Neural cell (in vitro differentiated cells): Measurements from ENCODE around the gene ZFAND2A.

Source experiments
- EP300 ChIP-seq: fragments of 450-650 bp; conservative IDR thresholded peaks from 2 replicates; pipeline ENCODE4 v1.6.1; 2014; ENCODE audit warnings: antibody characterized with exemption, mild to moderate bottlenecking, moderate library complexity; ENCODE audit not compliant: poor library complexity, severe bottlenecking
- EZH2 ChIP-seq: fragments of 200-600, 300-800 bp; shearing (Covaris generic), sonication (generic); IDR thresholded peaks from 2 replicates; pipeline ENCODE4 v1.6.1; 2014; ENCODE audit warnings: antibody characterized with exemption, low read length, borderline replicate concordance, mild to moderate bottlenecking; ENCODE audit not compliant: insufficient read depth, poor library complexity, severe bottlenecking
- MXI1 ChIP-seq: fragments of 450-650 bp; conservative IDR thresholded peaks from 2 replicates; pipeline ENCODE4 v1.6.1; 2014; ENCODE audit warnings: antibody characterized with exemption, mild to moderate bottlenecking; ENCODE audit not compliant: poor library complexity, severe bottlenecking
- POLR2AphosphoS5 ChIP-seq: IDR thresholded peaks from 2 replicates; pipeline ENCODE4 v1.6.1; 2012
- RAD21 ChIP-seq: fragments of 450-650 bp; conservative IDR thresholded peaks from 2 replicates; pipeline ENCODE4 v1.6.1; 2014; ENCODE audit warnings: antibody characterized with exemption, mild to moderate bottlenecking, moderate library complexity
- SMC3 ChIP-seq: fragments of 450-650 bp; conservative IDR thresholded peaks from 2 replicates; pipeline ENCODE4 v1.6.1; 2014; ENCODE audit warnings: antibody characterized with exemption, mild to moderate bottlenecking, moderate library complexity; ENCODE audit not compliant: poor library complexity
- TAF1 ChIP-seq: IDR thresholded peaks from 2 replicates; pipeline ENCODE4 v1.6.1; 2012; ENCODE audit warnings: low read depth
- TF ChIP-seq, protein P1 (sequence below): fragments of 450-650 bp; IDR thresholded peaks from 2 replicates; pipeline ENCODE4 v1.5.1; 2014; ENCODE audit warnings: antibody characterized with exemption, mild to moderate bottlenecking, moderate library complexity; ENCODE audit not compliant: poor library complexity, severe bottlenecking
- TF ChIP-seq, protein P2 (sequence below): IDR thresholded peaks from 2 replicates; pipeline ENCODE4 v1.6.1; 2012; ENCODE audit warnings: borderline replicate concordance

DNA sequence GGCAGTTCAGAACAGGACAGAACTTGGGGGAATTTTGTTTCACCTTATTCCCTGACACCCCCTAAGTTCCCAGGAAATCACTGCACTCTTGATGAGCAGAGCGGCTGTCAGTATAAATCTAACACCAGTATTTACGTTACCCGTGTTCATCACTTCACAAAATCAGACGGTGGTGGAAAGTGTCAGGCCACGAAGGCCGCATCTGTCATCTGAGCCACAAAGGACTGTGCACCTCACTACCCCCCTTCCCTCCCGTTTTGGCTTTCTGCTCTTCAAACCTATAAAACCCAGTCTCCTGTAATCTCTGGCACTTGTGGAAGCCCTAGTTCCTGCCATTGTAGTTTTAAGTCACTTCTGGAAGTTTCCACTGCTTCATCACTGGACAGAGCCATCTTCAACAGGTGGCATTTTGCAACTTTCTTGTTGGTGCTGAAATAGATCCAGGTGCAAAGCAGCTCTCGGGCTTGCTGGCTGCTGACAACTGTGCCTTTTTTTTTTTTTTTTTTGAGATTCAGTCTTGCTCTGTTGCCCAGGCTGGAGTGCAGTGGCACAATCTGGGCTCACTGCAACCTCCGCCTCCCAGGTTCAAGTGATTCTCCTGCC, 9.5 kb downstream of the ZFAND2A start:
- TF ChIP-seq, protein P1, sequence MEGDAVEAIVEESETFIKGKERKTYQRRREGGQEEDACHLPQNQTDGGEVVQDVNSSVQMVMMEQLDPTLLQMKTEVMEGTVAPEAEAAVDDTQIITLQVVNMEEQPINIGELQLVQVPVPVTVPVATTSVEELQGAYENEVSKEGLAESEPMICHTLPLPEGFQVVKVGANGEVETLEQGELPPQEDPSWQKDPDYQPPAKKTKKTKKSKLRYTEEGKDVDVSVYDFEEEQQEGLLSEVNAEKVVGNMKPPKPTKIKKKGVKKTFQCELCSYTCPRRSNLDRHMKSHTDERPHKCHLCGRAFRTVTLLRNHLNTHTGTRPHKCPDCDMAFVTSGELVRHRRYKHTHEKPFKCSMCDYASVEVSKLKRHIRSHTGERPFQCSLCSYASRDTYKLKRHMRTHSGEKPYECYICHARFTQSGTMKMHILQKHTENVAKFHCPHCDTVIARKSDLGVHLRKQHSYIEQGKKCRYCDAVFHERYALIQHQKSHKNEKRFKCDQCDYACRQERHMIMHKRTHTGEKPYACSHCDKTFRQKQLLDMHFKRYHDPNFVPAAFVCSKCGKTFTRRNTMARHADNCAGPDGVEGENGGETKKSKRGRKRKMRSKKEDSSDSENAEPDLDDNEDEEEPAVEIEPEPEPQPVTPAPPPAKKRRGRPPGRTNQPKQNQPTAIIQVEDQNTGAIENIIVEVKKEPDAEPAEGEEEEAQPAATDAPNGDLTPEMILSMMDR, result no peak
- TF ChIP-seq POLR2AphosphoS5 (no peak), TAF1 (no peak), RAD21 (no peak), EP300 (no peak), EZH2 (no peak), MXI1 (no peak), SMC3 (no peak)
- TF ChIP-seq, protein P2, sequence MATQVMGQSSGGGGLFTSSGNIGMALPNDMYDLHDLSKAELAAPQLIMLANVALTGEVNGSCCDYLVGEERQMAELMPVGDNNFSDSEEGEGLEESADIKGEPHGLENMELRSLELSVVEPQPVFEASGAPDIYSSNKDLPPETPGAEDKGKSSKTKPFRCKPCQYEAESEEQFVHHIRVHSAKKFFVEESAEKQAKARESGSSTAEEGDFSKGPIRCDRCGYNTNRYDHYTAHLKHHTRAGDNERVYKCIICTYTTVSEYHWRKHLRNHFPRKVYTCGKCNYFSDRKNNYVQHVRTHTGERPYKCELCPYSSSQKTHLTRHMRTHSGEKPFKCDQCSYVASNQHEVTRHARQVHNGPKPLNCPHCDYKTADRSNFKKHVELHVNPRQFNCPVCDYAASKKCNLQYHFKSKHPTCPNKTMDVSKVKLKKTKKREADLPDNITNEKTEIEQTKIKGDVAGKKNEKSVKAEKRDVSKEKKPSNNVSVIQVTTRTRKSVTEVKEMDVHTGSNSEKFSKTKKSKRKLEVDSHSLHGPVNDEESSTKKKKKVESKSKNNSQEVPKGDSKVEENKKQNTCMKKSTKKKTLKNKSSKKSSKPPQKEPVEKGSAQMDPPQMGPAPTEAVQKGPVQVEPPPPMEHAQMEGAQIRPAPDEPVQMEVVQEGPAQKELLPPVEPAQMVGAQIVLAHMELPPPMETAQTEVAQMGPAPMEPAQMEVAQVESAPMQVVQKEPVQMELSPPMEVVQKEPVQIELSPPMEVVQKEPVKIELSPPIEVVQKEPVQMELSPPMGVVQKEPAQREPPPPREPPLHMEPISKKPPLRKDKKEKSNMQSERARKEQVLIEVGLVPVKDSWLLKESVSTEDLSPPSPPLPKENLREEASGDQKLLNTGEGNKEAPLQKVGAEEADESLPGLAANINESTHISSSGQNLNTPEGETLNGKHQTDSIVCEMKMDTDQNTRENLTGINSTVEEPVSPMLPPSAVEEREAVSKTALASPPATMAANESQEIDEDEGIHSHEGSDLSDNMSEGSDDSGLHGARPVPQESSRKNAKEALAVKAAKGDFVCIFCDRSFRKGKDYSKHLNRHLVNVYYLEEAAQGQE, result no peak
